ENCODE results near the gene ITGA2.
A peak's percentile ranks its signal among the peaks of the same experiment; 100 is the strongest.
"Not testable (repeated sequence)": the region's sequence is repeated elsewhere in the genome, so short reads cannot be mapped to it uniquely, and the experiment has no call there.

The ITGA2 gene

GRCh38 chr5:53111139-53111538 is 122.0 kb downstream of the ITGA2 start:
- H3K4me2 ChIP-seq (ENCODE audit: low read depth, low read length, poor library complexity, severe bottlenecking): peak overlapping the region; percentile 90
- no peak overlapping the region for H3K4me3 ChIP-seq (ENCODE audit: insufficient read depth, low read length, poor library complexity, severe bottlenecking)

GRCh38 chr5:53112307-53112706 is 123.2 kb downstream of the ITGA2 start:
- H3K36me3 ChIP-seq (ENCODE audit: low read length); H3K4me2 ChIP-seq (ENCODE audit: low read depth, low read length, poor library complexity, severe bottlenecking); H3K4me3 ChIP-seq (ENCODE audit: insufficient read depth, low read length, poor library complexity, severe bottlenecking); H3K27ac ChIP-seq (ENCODE audit: low read depth, low read length); H3K9me3 ChIP-seq (ENCODE audit: insufficient read depth, low read length); H3F3A ChIP-seq (ENCODE audit: insufficient read depth); H3K9ac ChIP-seq (ENCODE audit: low read length); H3K9me2 ChIP-seq (replicated peaks; ENCODE audit: insufficient read depth, low read length); H4K20me1 ChIP-seq (ENCODE audit: low read depth, low read length); H3K27me3 ChIP-seq (ENCODE audit: low read length); H2AFZ ChIP-seq (ENCODE audit: low read depth, low read length, severe bottlenecking): not testable (repeated sequence)
- H3K79me2 ChIP-seq (ENCODE audit: insufficient read depth, low read length): peaks cover 20% of the 10 kb centered on the region; the same call in 1 of the 2 replicates

More at GRCh38 chr5:53111139-53111538, 122.0 kb downstream of the ITGA2 start:
- Histone ChIP-seq H3K79me2 (ENCODE audit: insufficient read depth, low read length) (peaks cover 28% of the 10 kb centered on the region; the same call in 1 of the 2 replicates), H3K27ac (ENCODE audit: low read depth, low read length) (no peak overlapping the region), H3K9me3 (ENCODE audit: insufficient read depth, low read length) (no peaks in the 10 kb centered on the region), H3K9ac (ENCODE audit: low read length) (no peak overlapping the region), H3K9me2 (replicated peaks; ENCODE audit: insufficient read depth, low read length) (no peaks in the 10 kb centered on the region), H3K27me3 (ENCODE audit: low read length) (no peaks in the 10 kb centered on the region), H4K20me1 (ENCODE audit: low read depth, low read length) (no peaks in the 10 kb centered on the region), H3K36me3 (ENCODE audit: low read length) (0 out of 2 replicates have a peak, but pooled peaks cover 3% of the 10 kb centered on the region), H3F3A (ENCODE audit: insufficient read depth) (0 out of 2 replicates have a peak, but pooled peaks cover 4% of the 10 kb centered on the region), H2AFZ (ENCODE audit: low read depth, low read length, severe bottlenecking) (no peak overlapping the region)
- TF ChIP-seq CTCF (IDR thresholded peaks at IDR 0.05; ENCODE audit: insufficient read depth, low read length, poor library complexity, severe bottlenecking) (no peak), EZH2phosphoT487 (conservative IDR thresholded peaks at IDR 0.05; ENCODE audit: low read length) (no peak)

- peaks cover 14% of the 10 kb centered on the region; the same call in 1 of the 2 replicates for H3K79me2 ChIP-seq (ENCODE audit: insufficient read depth, low read length)
- no peaks in the 10 kb centered on the region for H3K36me3 ChIP-seq (ENCODE audit: low read length)
- H3K27ac ChIP-seq (ENCODE audit: low read depth, low read length): no peak overlapping the region
- H3K9ac ChIP-seq (ENCODE audit: low read length): no peak overlapping the region
- no peak overlapping the region for H2AFZ ChIP-seq (ENCODE audit: low read depth, low read length, severe bottlenecking)
- no peak overlapping the region for H3K4me3 ChIP-seq (ENCODE audit: insufficient read depth, low read length, poor library complexity, severe bottlenecking)
- H3K4me2 ChIP-seq (ENCODE audit: low read depth, low read length, poor library complexity, severe bottlenecking): no peak overlapping the region
- H3K9me2 ChIP-seq (replicated peaks; ENCODE audit: insufficient read depth, low read length): no peaks in the 10 kb centered on the region
- H3K27me3 ChIP-seq (ENCODE audit: low read length): no peaks in the 10 kb centered on the region
- H3K9me3 ChIP-seq (ENCODE audit: insufficient read depth, low read length): no peaks in the 10 kb centered on the region
- H3F3A ChIP-seq (ENCODE audit: insufficient read depth): 0 out of 2 replicates have a peak, but pooled peaks cover 4% of the 10 kb centered on the region
- H4K20me1 ChIP-seq (ENCODE audit: low read depth, low read length): no peaks in the 10 kb centered on the region
- TF ChIP-seq EZH2phosphoT487 (conservative IDR thresholded peaks at IDR 0.05; ENCODE audit: low read length) (no peak), CTCF (IDR thresholded peaks at IDR 0.05; ENCODE audit: insufficient read depth, low read length, poor library complexity, severe bottlenecking) (no peak)
Observed at GRCh38 chr5:53112909-53113308, 123.8 kb downstream of the ITGA2 start.

GRCh38 chr5:53113947-53114346 is 124.8 kb downstream of the ITGA2 start:
- no peak overlapping the region for H3K9ac ChIP-seq (ENCODE audit: low read length)
- H3K9me3 ChIP-seq (ENCODE audit: insufficient read depth, low read length): no peaks in the 10 kb centered on the region
- H3K79me2 ChIP-seq (ENCODE audit: insufficient read depth, low read length): peaks cover 3% of the 10 kb centered on the region; the same call in 1 of the 2 replicates
- no peaks in the 10 kb centered on the region for H3K27me3 ChIP-seq (ENCODE audit: low read length)
- H3K27ac ChIP-seq (ENCODE audit: low read depth, low read length): no peak overlapping the region
- no peaks in the 10 kb centered on the region for H4K20me1 ChIP-seq (ENCODE audit: low read depth, low read length)
- no peak overlapping the region for H3K4me3 ChIP-seq (ENCODE audit: insufficient read depth, low read length, poor library complexity, severe bottlenecking)
- H2AFZ ChIP-seq (ENCODE audit: low read depth, low read length, severe bottlenecking): no peak overlapping the region
- no peak overlapping the region for H3K4me2 ChIP-seq (ENCODE audit: low read depth, low read length, poor library complexity, severe bottlenecking)
- 0 out of 2 replicates have a peak, but pooled peaks cover 4% of the 10 kb centered on the region for H3F3A ChIP-seq (ENCODE audit: insufficient read depth)
- TF ChIP-seq EZH2phosphoT487 (conservative IDR thresholded peaks at IDR 0.05; ENCODE audit: low read length): no peak
- TF ChIP-seq CTCF (IDR thresholded peaks at IDR 0.05; ENCODE audit: insufficient read depth, low read length, poor library complexity, severe bottlenecking): no peak
- H3K36me3 ChIP-seq (ENCODE audit: low read length): no peaks in the 10 kb centered on the region
- H3K9me2 ChIP-seq (replicated peaks; ENCODE audit: insufficient read depth, low read length): no peaks in the 10 kb centered on the region
